GM19438 (cell line): ENCODE results near the gene SYT8.
"Not testable (repeated sequence)": the region's sequence is repeated elsewhere in the genome, so short reads cannot be mapped to it uniquely, and the experiment has no call there.

Source experiments
- ATAC-seq: cut with Tn5 transposase; IDR thresholded peaks from one replicate; pipeline ENCODE4 v1.9.1; 2021; ENCODE audit warnings: low read depth; ENCODE audit not compliant: unreplicated experiment

Gene SYT8, protein sequence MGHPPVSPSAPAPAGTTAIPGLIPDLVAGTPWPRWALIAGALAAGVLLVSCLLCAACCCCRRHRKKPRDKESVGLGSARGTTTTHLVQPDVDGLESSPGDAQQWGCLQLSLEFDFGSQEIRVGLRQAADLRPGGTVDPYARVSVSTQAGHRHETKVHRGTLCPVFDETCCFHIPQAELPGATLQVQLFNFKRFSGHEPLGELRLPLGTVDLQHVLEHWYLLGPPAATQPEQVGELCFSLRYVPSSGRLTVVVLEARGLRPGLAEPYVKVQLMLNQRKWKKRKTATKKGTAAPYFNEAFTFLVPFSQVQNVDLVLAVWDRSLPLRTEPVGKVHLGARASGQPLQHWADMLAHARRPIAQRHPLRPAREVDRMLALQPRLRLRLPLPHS

DNA sequence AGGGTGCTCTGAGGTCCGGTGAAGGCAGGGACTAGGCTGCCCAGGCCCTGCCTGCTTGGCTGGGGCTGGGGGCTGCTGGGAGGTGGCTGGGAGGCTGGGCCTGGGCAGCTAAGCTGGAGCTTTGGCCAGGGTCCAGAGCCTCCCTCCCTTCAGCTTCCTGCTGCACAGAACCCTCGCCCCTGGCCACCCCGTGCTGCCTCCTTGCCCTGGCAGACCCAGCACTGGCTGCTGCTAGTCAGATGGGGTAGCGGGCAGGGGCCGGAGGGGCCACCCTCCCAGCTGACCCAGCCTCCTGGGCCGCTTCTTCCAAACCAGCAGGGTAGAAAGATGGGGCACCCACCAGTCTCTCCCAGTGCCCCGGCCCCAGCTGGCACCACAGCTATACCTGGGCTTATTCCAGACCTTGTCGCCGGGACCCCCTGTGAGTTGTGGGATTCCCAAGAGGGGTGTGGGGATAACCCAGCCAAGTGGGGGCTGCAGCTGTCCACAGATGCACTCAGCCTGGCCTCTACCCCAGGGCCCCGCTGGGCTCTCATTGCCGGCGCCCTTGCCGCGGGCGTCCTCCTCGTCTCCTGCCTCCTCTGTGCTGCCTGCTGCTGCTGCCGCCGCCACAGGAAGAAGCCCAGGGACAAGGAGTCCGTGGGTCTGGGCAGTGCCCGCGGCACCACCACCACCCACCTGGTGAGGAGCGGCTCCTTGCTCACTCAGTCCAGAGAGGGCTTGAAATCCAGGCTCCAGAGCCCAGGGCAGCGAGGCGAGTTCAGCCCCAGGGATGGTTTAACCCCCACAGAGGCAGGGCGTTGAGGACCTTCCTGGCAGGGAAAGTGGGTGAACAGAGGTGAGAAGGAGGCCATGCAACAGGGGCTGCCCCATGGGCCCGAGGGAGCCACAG lies at the start of gene SYT8:
SYT8 (plus strand) TSS at position 212 of the 892 bp plus-strand sequence; CDS start at position 328, 116 bp downstream.
- no peak for ATAC-seq

DNA sequence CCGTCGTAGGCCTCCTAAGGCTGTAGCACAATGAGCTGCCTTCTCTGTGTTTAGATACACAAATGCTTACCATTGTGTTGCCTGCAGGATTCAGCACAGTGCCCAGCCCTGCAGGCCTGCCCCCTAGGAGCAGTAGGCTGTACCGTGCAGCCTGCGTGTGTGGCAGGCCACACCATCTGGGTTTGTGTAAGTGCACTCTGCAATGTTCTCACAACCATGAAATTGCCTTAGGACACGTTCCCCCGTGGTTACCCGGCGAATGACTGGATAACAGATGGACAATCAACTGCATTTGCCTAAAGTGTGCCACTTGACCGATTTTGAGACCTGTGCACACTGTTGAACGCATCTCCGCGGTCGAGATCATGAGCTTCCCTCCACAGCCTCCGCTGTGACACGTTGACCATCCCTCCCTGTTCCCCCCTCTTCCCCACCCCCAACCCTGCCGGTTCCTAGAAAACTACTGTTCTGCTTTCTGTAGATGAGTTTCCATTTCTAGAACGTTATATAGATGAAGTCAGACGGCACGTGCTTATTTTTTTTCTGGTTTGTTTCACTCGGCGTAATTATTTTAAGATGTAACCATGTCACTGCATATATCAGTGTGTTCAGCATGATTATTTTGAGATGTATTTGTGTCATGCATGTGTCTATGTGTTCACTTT lies 48.9 kb upstream of the SYT8 start:
- ATAC-seq, result no peak

DNA sequence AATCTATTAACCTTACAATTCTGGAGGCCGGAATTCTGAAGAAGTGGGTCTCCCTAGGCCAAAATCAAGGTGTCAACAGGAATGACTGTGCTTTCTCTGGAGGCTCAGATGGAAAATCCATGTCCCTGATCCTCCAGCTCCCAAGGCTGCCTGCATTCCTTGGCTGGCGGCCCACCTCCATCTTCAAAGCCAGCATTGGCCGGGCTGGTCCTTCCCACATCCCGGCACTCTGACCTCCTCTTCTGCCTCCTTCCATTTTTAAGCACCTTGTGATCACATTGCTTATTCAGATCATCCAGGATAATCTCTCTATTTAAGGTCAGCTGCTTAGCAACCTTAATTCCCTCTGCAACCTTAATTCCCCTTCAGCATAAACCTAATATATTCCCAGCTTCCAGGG lies 48.3 kb upstream of the SYT8 start:
- ATAC-seq, result no peak

DNA sequence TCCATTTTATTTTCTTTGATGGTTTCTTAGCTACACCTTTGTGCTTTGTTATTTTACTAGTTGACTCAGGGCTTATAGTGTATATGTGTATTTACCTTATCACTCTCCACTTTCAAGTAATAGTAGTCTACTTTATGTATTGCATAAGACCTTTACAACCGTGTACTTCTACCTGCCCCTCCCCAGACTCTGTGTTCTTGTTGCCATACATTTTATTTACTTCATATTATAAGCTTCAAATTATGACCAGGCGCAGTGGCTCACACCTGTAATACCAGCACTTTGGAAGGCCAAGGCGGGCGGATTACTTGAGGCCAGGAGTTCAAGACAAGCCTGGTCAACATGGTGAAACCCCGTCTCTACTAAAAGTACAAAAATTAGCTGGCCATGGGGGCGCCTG lies 42.9 kb upstream of the SYT8 start:
- ATAC-seq, result no peak

DNA sequence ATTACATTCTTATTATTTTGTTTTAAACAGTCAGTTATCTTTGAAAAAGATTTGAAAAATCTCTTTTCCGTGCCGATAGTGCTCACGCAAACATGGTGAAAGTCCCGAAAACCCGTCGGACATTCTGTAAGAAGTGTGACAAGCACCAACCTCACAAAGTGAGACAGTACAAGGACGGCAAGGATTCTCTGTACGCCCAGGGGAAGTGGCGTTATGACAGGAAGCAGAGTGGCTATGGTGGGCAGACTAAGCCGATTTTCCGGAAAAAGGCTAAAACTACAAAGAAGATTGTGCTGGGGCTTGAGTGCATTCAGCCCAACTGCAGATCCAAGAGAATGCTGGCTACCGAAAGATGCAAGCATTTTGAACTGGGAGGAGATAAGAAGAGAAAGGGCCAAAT lies 42.3 kb upstream of the SYT8 start:
- ATAC-seq, result no peak

DNA sequence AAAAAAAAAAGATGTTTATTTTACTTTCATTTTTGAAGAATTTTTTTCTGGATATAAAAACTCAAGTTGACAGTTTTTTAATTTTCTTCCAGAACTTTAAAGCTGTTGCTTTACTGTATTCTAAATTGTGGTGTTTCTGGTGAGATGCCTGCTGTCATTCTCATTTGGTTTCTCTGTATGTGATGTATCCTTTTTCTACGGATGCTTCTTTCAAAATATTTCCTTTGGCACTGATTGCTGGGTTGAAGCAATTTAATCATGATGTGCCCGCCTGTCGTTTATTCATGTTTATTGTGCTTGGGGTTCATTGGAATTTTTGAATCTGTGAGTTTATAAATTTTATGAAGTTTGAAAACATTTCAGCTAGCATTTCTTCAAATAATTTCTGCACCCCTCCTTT lies 41.7 kb upstream of the SYT8 start:
- no peak for ATAC-seq

DNA sequence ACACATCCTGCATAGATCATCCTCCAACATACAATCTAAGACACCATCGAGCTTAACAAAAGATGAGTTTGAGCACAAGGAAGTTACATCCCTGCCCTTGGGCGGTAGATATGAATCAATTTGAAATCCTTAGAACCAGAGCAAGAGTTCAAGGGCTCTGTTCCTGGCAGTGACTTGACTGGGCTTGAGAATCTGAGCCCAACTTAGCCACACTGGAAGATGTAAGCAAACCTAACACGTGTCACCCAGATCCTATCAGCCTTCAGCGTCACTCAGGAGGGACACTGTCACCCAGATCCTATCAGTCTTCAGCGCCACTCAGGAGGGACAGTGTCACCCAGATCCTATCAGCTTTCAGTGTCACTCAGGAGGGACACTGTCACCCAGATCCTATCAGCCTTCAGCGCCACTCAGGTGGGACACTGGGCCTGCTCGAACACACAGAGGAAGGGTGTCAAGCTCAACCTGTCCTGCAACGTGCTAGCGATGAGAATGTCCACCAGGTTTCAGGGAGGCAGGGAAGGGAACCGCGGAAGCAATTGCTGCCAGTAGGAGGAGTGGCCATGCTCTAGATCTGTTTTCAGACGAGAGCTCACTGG lies 38.3 kb upstream of the SYT8 start:
- ATAC-seq, result no peak

DNA sequence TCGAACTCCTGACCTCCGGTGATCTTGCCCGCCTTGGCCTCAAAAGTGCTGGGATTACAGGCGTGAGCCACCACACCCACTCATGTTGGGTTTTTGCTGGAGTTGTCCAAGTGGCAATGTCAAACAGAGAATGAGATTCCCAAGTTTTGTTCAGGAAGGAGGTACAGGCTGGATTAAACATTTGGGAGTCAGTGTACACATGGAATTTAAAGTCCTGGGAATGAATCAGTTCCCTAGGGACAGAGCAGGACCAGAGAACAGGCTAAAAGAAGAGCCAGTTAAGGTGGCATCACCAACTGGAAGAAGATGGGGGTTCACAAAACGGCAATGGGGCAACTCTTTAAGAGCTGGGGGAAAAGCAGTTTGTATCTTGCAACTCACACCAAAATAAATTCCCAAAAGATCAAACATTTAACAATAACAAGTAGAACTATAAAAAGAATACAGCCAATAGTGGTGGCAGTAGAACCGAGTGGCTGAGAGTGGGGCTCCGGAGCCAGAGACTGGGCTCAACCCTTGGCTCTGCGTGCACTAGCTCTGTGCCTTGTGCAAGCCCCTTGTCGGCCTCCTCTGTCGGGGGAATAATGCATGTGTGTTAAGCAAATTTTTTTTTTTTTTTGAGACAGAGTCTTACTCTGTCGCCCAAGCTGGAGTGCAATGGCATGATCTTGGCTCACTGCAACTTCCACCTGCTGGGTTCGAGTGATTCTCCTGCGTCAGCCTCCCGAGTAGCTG lies 37.2 kb upstream of the SYT8 start:
- ATAC-seq, result no peak

DNA sequence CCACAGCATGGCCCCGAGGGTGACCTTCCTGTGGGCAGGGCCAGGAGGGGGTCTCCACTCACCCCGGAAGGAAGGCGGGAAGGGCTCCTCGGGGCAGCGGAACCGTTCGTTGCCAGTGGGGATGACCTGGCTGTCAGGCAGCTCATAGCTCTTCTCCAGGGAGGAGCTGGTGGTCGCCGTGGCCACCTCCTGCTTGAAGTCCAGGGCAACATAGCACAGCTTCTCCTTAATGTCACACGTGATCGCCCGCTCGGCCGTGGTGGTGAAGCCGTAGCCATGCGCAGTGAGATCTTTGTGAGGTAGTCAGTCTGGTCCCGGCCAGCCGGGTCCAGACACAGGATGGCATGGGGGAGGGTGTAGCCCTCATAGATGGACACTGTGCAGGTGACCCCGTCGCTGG lies 31.5 kb upstream of the SYT8 start:
- ATAC-seq, result no peak

DNA sequence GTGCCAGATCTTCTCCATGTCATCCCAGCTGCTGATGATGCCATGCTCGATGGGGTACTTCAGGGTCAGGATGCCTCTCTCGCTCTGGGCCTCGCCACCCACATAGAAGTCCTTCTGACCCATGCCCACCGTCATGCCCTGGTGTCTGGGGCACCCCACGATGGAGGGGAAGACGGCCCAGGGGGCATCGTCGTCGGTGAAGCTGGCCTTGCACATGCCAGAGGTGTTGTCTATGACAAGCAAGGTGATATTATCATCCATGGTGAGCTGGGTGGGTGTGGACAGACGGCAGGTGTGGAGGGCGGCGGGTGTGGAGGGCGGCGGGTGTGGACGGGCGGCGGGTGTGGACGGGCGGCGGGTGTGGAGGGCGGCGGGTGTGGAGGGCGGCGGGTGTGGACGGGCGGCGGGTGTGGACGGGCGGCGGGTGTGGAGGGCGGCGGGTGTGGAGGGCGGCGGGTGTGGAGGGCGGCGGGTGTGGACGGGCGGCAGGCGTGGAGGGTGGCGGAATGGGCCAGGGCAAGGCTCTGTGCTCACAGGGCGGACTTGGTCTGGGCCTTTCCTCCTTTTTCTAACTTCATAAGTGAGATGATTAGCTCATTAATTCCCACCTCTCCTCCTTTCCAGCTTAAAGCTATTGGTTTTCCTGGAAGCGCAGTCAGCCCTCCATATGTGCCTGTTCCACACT lies 30.8 kb upstream of the SYT8 start:
- not testable (repeated sequence) for ATAC-seq

DNA sequence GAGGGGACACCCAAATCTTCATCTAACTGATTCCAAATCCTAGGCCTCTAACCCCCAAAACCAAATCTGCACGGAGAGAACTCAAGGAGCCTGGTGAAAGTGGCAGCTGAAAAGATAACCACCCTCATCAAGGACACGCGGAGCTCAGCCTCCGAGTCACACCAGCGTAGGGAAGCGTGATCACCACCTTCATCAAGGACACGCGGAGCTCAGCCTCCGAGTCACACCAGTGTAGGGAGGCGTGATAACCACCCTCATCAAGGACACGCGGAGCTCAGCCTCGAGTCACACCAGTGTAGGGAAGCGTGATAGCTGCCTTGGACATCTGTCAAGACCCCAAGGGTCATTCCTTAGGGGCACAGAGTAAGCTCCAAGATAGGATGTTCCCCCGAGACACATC lies 29.3 kb upstream of the SYT8 start:
- no peak for ATAC-seq

DNA sequence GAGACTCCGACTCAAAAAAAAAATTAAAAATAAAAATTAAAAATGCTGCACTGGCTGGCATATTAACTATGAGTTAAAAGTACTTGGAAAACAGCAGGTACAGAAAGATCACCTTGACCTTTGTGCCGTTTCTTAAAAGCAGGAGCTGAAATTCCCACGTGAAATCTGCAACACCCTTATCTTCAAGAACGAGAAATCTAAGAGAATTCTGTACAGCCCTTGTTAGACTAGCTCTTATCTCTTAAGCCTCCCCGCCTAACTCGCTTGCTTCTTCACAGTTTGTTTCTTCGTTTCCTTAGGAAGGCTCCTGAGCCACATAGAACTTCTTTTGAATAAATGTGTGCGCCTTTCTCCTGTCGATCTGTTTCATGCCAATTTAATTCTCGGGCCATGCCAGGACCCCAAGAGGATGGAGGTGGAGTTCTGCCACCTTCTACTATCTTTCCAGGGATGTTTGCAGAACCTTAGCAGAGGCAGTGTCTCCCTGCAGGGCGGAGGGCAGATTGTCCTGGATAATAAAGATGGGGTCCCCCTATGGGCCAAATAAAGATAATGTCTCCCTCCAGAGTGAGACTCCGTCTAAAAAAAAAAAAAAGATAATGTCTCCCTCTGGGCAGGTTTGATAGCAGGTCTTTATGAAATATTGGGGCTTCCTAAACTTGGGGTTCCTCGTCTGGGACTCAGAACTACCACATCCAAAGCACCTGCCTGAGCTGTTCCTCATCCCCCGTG lies 27.4 kb upstream of the SYT8 start:
- ATAC-seq, result no peak

DNA sequence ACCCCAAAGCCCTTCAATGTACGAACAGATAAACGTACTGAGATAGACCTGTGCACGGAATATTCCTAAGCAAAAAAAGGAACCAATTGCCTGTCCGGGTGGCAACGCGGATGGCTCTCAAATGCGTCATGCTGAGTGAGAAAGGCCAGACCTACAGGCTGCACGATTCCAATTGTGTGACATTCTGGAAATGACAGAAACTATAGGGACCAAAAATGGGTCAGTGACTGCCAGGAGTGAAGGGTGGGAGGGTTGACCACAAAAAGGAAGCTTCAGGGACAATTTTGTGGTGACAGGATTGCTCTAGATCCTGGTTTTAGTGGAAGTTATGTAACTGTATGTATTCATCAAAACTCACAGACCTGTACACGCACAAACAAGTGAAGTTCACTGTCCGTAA lies 24.0 kb upstream of the SYT8 start:
- no peak for ATAC-seq

DNA sequence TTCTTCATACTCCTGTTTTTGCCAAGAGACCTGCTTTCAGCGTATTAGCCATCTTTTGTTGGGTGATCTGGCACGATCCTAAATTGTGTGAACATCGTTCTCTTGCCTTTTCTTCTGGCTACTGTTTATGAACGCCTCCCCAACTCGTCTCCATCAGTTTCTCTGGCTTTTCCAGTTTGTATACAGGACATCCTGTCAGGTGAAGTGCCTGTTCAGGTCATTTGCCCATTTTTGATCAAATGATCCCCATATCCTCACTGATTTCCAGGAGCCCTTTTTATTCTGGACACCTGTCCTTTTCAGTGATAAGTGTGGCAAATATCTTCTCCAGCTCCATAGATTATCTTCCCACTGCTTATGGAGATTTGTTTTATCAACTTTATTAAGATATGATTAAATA lies 22.5 kb upstream of the SYT8 start:
- ATAC-seq, result no peak

DNA sequence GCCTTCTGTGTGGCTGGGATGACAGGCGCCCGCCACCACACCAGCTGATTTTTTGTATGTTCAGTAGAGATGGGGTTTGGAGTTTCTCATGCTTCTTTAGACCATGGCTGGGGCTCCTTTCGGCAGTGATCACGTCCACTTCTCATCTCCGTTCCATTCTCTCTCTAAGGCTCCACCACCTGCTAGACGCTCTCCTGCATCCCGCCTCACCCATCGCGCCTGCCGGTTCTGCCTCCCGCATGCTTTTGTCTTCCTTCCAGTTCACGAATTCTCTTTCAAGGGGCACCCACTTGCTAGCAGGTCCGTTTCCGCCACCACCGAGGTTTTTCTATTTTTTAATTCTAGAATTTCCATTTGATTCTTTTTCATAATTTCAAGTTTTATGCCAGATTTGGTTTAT lies 22.0 kb upstream of the SYT8 start:
- no peak for ATAC-seq

DNA sequence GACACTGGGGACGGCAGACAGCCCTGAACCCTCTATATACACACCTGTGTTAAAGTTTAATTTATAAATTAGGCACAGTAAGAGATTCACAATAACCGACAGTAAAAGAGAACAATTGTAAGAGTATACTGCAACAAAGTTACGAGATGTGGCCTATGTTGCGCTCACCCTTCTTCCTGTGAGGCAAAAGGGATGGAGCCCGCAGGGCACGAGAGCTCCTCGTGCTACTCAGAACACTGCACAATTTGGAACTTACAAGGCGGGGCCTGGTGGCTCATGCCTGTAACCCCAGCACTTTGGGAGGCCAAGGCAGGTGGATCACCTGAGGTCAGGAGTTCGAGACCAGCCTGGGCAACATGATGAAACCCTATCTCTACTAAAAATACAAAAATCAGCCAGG lies 21.4 kb upstream of the SYT8 start:
- not testable (repeated sequence) for ATAC-seq

DNA sequence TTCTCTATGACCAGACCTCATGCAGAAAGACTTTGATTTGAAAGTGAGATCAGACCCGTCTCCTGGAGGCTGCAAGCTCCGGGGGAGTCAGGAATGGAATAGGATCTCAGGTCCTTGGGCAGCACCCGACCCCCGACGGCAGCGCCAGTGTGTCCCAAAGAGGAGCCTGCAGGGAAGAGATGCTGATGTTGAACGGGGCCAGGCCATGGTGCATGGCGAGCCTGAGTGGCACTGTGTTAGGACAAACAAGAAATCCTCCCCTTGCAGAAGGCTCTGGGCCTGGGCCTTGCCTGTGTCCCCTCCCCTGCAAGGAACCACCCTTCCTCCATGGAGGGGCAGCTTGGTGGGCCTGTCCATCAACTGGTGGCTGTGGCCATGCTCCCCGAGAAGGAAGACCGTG lies 20.1 kb upstream of the SYT8 start:
- no peak for ATAC-seq

DNA sequence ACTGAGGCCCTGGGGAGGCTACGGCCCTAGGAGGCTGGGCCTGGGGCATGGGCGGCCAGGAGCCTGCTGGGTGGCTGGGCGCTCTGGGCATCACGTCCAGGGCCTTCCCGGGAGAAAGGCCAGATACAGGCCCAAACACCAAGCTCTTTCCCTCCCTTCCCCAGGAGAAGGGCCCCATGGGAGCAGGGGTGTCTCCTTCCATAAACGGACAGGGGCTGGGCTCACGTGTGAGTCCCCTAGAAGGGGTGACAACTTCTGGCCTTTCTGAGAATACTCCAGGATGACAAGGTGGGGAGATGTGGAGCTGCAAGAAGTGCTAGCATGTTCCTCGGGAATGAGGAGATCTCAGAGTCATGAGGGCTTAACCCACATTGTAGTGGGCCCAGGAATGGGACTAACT lies 19.5 kb upstream of the SYT8 start:
- no peak for ATAC-seq

DNA sequence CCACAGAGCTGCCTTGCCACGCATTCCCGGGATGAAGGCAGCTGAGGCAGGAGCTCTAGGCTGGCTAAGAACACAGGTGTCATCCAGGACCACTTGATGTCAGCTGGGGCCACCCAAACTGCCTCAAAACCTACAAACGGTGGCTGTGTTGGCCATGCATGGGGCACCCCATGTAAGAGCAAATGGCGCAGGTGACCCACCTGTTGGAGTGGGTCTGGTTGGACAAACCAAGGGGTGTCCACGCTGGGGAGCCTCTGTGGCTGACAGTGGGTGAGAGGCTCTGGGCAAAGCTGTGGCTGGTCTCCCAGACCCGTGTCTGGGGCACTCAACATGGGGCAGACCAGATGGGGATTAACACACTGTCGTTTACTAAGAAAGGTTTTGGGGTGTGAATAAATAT lies 19.0 kb upstream of the SYT8 start:
- ATAC-seq, result no peak
